Transverse colon (tissue), 4 donors: ENCODE results near the gene ENDOG. TPM values are rescaled to one million over a fixed set of nuclear protein-coding genes. Genes with fewer than 3 reads are reported as not detected.
"Not testable (repeated sequence)": the region's sequence is repeated elsewhere in the genome, so short reads cannot be mapped to it uniquely, and the experiment has no call there.

Experiments
- DNase-seq: peaks from one replicate; pipeline ENCODE4 v3.0.0-alpha.2; 2019
- H3K27ac ChIP-seq, 4 donors: fragments of 200-600 bp; sonication (generic); 2 replicates each; pipeline ENCODE4 v1.5.1; 2016 to 2018; ENCODE audit warnings: inconsistent platforms in 4 of 4
- H3K27me3 ChIP-seq: fragments of 200-600 bp; sonication (generic); 2 replicates; pipeline ENCODE4 v1.5.1; 2017; ENCODE audit warnings: inconsistent platforms
- H3K36me3 ChIP-seq, 4 donors: fragments of 200-600 bp; sonication (generic); 2 replicates each; pipeline ENCODE4 v1.5.1; 2017 to 2019; ENCODE audit warnings: inconsistent platforms in 4 of 4
- H3K4me1 ChIP-seq, 4 donors: fragments of 200-600 bp; sonication (generic); 2 replicates each; pipeline ENCODE4 v1.5.1; 2017 to 2020; ENCODE audit warnings: inconsistent platforms in 4 of 4
- H3K4me3 ChIP-seq, 4 donors: fragments of 200-600 bp; sonication (generic); 1 replicate in 1 of 4; 2 replicates in 3 of 4; pipeline versions ENCODE4 v1.5.1 to v1.6.1; 2017 to 2019; ENCODE audit warnings: inconsistent platforms in 4 of 4
- H3K9me3 ChIP-seq, 2 donors: fragments of 200-600 bp; sonication (generic); 2 replicates each; pipeline ENCODE4 v1.5.1; 2017 to 2019; ENCODE audit warnings: inconsistent platforms in 2 of 2
- EP300 ChIP-seq: sonication (generic); formaldehyde crosslinking; IDR thresholded peaks from one replicate; pipeline ENCODE4 v1.6.1; 2017; ENCODE audit warnings: antibody characterized with exemption, low read depth
- POLR2A ChIP-seq: fragments of 450-650 bp; IDR thresholded peaks from one replicate; pipeline ENCODE4 v1.6.1; 2016; ENCODE audit warnings: antibody characterized with exemption, mild to moderate bottlenecking, moderate library complexity
- POLR2AphosphoS5 ChIP-seq, 3 donors: sonication (generic); formaldehyde crosslinking; IDR thresholded peaks; one replicate each; pipeline ENCODE4 v1.6.1; 2016; ENCODE audit warnings: antibody characterized with exemption in 3 of 3
- WGBS, 2 donors: methylation state at CpG; one replicate each; pipeline ENCODE4 v1.1.5; 2018; ENCODE audit warnings: low coverage in 1 of 2; 5-methylcytosine and 5-hydroxymethylcytosine counted together
- in situ Hi-C, 4 donors: fragments of 200-750 bp; cut with MboI; loops; one replicate each; pipeline versions ENCODE4 v1.15.0 to v1.15.1; 2017; ENCODE audit warnings: low sequenced_read_pairs in 3 of 4, low pct_ligation_motif_present in 1 of 4, low pct_unique_long_range_greater_than_20kb in 1 of 4
- intact Hi-C: fragments of 100-400 bp; cut with DNase I; formaldehyde crosslinking; loops from one replicate; pipeline ENCODE4 v1.15.1; 2023; ENCODE audit warnings: low total_unique reads
- total RNA-seq, 4 donors: library from RNA; depleted of rRNA; stranded (reverse); fragments of >200 nt; gene quantifications; one replicate each; pipeline ENCODE4 v1.1.0, GENCODE V29; 2016
- TF ChIP-seq, protein P1 (sequence below), 5 experiments: fragments of 200-600 bp in 3 of 5; fragments of 450-650 bp in 2 of 5; sonication (generic) in 3 of 5; IDR thresholded peaks; 1 replicate in 2 of 5; 2 replicates in 3 of 5; pipeline ENCODE4 v1.5.1; 2016 to 2017; ENCODE audit warnings: antibody characterized with exemption in 5 of 5, inconsistent platforms in 3 of 5, mild to moderate bottlenecking in 2 of 5, moderate library complexity in 1 of 5

ENDOG gene
- total RNA-seq, 4 donors from 2014 or later, result 29.7 to 83.0 (median 52.8) TPM

DNA sequence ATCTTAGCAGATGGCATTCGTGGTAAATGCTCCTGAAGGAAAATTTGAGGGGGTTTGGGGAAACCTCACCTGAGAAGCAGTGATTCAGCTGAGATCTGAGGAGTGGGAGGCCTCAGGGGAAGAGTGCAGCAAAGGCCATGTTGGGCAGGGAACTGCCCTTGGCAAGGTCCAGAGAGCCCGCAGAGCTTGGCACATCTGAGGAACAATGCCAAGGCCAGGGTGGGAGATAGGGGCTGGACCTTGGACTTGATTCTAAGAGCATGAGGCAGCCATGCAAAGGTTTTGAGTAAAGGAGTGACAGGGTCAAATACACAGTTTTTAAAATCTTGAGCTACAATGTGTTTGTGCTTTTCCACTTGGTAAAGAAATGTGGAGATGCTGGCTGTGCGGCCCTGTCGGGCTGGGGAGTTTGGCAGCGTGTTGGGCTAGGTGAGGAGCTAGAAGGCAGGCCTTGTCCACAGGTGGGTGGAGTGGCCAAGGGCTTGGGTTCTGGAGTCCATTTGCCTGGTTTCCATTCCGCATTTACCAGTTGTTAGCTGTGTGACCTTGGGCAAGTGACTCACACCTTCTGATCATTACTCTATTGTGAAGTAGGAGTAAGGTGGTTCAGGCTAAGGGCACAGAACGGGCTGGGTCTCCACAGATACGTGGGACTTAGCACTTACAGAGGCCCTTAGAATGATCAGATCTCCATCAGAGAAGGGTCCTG is 25.2 kb upstream of the ENDOG start:
- 94% methylated on average over 8 of the region's 8 CpGs; no CpG with 5 or more reads in 1 of the 2 donors for WGBS, 2 donors
- in situ Hi-C loops (no loop called here), intact Hi-C loops (no loop called here)
- H3K9me3 ChIP-seq, result no peaks in the 10 kb centered on the region
- no peak for TF ChIP-seq POLR2A
- TF ChIP-seq, protein P1, sequence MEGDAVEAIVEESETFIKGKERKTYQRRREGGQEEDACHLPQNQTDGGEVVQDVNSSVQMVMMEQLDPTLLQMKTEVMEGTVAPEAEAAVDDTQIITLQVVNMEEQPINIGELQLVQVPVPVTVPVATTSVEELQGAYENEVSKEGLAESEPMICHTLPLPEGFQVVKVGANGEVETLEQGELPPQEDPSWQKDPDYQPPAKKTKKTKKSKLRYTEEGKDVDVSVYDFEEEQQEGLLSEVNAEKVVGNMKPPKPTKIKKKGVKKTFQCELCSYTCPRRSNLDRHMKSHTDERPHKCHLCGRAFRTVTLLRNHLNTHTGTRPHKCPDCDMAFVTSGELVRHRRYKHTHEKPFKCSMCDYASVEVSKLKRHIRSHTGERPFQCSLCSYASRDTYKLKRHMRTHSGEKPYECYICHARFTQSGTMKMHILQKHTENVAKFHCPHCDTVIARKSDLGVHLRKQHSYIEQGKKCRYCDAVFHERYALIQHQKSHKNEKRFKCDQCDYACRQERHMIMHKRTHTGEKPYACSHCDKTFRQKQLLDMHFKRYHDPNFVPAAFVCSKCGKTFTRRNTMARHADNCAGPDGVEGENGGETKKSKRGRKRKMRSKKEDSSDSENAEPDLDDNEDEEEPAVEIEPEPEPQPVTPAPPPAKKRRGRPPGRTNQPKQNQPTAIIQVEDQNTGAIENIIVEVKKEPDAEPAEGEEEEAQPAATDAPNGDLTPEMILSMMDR (IDR thresholded peaks at IDR 0.05), result no peak
- H3K4me1 ChIP-seq, result peaks cover 3 to 8% (median 5%) of the 10 kb centered on the region in 4 donors
- H3K27me3 ChIP-seq, result no peaks in the 10 kb centered on the region
- H3K27ac ChIP-seq, result no peak overlapping the region
- no peak overlapping the region for H3K4me3 ChIP-seq
- DNase-seq, result no peak
- peaks cover 0 to 39% (median 17%) of the 10 kb centered on the region in 4 donors for H3K36me3 ChIP-seq

DNA sequence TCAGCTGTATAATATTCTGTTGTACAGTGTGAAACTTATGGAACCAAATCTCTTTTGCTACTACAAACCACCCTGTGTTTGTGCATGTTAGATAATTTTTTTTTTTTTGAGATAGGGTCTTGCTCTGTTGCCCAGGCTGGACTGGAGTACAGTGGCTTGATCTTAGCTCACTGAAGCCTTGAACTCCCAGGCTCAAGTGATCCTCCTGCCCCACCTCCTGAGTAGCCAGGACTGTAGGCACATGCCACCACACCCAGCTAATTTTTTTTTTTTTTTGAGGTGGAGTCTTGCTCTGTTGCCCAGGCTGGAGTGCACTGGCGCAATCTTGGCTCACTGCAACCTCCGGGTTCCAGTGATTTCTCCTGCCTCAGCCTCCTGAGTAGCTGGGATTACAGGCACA is 23.3 kb upstream of the ENDOG start:
- DNase-seq, H3K27ac ChIP-seq, H3K4me1 ChIP-seq, intact Hi-C loops, H3K4me3 ChIP-seq, in situ Hi-C loops, H3K9me3 ChIP-seq, H3K27me3 ChIP-seq: not testable (repeated sequence)
- WGBS, 2 donors, result 48 to 50% methylated on average over 2 of the region's 2 CpGs
- H3K36me3 ChIP-seq, result peaks cover 0 to 53% (median 24%) of the 10 kb centered on the region in 4 donors

DNA sequence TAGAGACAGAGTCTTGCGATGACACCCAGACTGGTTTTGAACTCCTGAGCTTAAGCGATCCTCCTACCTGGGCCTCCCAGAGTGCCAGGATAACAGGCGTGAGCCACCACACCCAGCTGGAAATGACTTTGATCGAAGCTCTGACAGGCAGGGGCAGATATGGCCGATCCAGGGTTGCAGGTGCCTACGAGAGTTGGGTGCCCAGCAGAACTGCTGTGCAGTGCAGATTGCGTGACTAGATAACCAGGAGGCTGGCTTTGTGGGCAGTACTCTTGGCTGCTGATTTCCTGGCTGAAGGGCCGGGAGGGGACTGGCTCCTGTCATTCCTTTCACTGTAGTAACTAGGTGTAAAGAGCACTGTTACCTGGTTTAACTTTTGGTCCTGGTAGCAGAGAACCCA is 19.4 kb upstream of the ENDOG start:
- intact Hi-C loops (no loop called here), in situ Hi-C loops (no loop called here)
- no peak for DNase-seq
- WGBS, 2 donors, result 80% methylated on average over 8 of the region's 8 CpGs; no CpG with 5 or more reads in 1 of the 2 donors
- Histone ChIP-seq H3K36me3 (peaks cover 0 to 60% (median 24%) of the 10 kb centered on the region in 4 donors), H3K27me3 (no peaks in the 10 kb centered on the region), H3K4me1 (no peaks in the 10 kb centered on the region), H3K27ac (no peak overlapping the region), H3K9me3 (no peaks in the 10 kb centered on the region), H3K4me3 (no peak overlapping the region)
- no peak for TF ChIP-seq POLR2AphosphoS5 (IDR thresholded peaks at IDR 0.05)
- no peak for TF ChIP-seq POLR2A
- no peak for TF ChIP-seq EP300
- TF ChIP-seq, protein P1 (IDR thresholded peaks at IDR 0.05), result no peak

DNA sequence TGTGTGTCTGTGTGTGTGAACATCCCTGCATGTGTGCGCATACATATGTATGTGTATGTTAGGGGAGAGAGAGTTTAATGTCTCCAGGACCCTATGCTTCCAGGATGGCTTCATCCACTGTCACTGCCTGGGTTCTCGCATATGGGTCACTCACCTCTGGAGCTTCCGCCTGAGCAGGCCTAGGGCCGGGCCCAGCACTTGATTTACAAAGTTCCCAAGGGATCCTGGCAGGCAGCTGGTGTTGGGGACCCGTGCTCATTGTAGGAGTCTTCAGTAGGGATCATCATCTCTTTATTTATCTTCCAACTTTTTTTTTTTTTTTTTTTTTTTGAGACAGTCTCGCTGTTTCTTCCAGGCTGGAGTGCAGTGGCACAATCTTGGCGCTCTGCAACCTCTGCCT is 18.2 kb upstream of the ENDOG start:
- TF ChIP-seq POLR2AphosphoS5 (IDR thresholded peaks at IDR 0.05), result no peak
- TF ChIP-seq EP300, result no peak
- no peak for TF ChIP-seq POLR2A
- TF ChIP-seq, protein P1 (IDR thresholded peaks at IDR 0.05), result no peak
- in situ Hi-C loops, result no loop called here
- 77 to 96% methylated on average over 6 to 7 of the region's 7 CpGs for WGBS, 2 donors
- Histone ChIP-seq H3K36me3 (peaks cover 0 to 60% (median 25%) of the 10 kb centered on the region in 4 donors), H3K4me3 (no peak overlapping the region), H3K27me3 (no peaks in the 10 kb centered on the region), H3K4me1 (no peaks in the 10 kb centered on the region), H3K9me3 (no peaks in the 10 kb centered on the region), H3K27ac (no peak overlapping the region)
- no peak for DNase-seq
- intact Hi-C loops, result no loop called here

DNA sequence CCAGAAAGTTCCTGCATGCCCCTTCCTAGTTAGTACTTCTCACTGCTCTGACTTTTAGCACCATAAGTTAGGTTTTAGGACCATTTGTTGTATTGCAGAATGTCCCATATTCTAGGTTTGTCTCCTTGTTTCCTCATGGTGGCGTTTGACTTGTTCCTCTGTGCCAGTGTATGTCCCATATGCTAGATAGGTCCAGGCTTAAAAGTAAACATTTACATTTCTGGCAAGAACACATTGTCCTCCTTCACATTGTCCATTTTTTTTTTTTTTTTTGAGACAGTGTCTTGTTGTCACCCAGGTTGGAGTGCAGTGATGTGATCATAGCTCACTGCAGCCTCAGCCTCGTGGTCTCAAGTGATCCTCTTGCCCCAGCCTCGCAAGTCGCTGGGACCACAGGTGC is 15.8 kb upstream of the ENDOG start:
- intact Hi-C loops, result no loop called here
- WGBS, 2 donors, result 90 to 93% methylated on average over 4 of the region's 4 CpGs
- H3K36me3 ChIP-seq, result peaks cover 0 to 57% (median 26%) of the 10 kb centered on the region in 4 donors

More for the DNA sequence above, 15.8 kb upstream of the ENDOG start:
- no peaks in the 10 kb centered on the region for H3K4me1 ChIP-seq
- DNase-seq, result no peak
- H3K27ac ChIP-seq, result no peak overlapping the region
- TF ChIP-seq EP300 (no peak), POLR2AphosphoS5 (IDR thresholded peaks at IDR 0.05) (no peak), POLR2A (no peak)
- TF ChIP-seq, protein P1 (IDR thresholded peaks at IDR 0.05), result no peak
- in situ Hi-C loops, result no loop called here
- H3K9me3 ChIP-seq, result no peaks in the 10 kb centered on the region
- H3K4me3 ChIP-seq, result no peak overlapping the region
- no peaks in the 10 kb centered on the region for H3K27me3 ChIP-seq
